GM18505 (cell line): ENCODE results near the gene CLEC16A.

Experiments used
- ATAC-seq: cut with Tn5 transposase; IDR thresholded peaks from one replicate; pipeline ENCODE4 v1.9.1; 2021; ENCODE audit not compliant: unreplicated experiment
- POLR2A ChIP-seq: IDR thresholded peaks from 4 replicates; pipeline ENCODE4 v1.6.1; 2011; ENCODE audit warnings: borderline replicate concordance; ENCODE audit not compliant: insufficient read depth, insufficient read length; ENCODE audit errors: extremely low read depth

CLEC16A gene

DNA sequence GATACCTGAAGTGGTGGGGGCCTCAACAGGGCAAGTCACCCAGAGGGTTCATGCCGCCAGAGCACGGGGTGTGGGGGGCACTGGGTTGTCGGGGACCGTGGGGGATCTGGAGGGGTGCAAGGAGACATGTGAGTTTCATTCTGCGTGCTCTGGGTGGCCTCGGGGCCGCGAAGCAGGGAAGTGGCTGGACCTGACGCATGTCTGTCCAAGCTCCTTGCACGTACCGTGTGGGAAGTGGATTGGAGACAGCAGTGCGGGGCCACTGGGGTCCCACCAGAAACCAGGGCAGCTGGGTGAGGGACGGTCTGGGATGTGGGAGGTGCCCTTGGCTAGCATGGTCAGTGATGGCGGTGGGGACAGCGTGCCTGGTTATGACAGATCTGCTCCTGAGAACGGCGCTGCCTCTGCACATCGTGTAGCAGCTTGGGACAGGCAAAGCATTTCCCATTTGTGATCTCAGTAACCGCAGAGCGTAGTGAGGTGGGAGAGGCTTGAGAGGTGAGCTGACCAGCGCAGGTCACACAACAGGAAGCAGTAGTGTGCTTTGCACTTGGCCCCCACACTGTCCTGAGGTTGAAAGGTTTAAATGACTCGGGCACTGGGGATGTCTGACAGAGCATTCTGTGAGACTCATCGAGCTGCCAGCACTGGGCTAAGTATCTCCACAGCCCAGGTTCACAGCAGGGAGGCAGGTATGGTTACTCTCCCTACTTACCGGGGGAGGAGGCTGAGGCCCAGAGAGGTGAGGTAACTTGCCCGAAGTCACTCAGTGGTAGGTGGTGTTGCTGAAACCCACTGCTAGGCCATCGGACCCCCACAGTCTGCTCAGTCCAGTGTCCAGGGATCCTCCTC is 197.3 kb downstream of the CLEC16A start:
- no peak for ATAC-seq
- TF ChIP-seq POLR2A, result no peak

DNA sequence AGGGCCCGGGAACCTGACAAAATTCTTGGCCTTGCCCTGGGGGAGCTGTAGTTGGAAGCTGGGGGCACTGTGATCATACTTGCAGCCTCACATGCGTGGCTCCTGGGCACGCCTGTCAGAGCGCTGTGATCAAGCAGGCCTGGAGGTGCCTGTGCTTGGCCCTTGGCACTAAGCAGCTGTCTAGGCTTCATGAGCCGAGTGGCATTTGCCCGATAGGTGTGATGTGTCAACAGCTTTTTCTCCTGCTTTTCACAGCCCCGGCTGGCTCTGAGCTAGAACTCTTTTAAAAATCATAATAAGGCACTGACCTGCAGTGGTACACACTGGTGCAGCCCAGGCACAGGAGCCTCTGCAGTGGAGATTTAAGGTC is 197.9 kb downstream of the CLEC16A start:
- ATAC-seq, result no peak
- TF ChIP-seq POLR2A, result no peak

DNA sequence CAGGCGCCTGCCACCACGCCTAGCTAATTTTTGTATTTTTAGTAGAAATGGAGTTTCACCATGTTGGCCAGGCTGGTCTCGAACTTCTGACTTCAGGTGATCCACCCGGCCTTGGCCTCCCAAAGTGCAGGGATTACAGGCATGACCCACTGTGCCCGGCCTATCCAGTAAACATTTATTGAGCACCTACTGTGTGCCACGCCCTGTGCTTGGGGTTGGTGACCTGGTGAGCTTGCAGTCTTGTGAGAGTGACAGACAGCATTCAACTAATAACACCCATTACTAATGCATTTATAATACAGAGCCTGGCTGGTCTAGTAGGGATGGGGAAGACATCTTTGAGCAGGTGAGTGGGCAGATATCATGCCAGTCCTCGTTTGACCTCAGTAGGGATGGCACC is 198.6 kb downstream of the CLEC16A start:
- no peak for ATAC-seq
- TF ChIP-seq POLR2A, result no peak

DNA sequence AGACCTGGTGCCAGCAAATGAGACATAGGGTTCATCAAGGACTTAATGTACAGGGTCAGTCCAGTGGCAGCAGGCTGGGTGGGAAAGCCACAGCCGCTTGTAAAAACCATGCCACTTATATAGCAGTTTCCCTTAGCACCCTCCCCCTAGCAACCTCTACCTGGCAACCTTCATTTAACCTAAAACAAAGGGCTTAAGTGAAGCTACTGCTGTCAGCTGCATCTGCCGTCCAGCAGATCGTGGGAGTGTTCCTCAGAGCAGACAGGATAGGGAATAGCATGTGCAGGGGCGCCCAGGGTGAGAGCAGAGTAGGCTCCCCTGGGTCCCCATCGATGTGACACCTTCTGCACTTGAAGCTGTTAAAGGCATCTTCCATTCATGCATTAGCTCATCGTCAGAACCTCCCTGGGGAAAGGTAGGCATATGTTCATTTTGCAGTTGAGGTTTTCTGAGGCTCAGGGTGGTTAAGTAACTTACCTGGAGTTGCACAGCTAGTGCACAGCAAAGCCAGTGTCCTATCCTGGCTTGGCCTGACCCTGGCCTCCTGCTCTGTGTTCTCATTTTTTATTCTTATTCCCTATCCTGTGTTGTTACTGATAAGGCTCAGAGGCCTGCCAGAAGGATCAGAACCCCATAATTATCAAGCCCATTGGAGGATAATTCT is 199.1 kb downstream of the CLEC16A start:
- no peak for ATAC-seq
- no peak for TF ChIP-seq POLR2A

DNA sequence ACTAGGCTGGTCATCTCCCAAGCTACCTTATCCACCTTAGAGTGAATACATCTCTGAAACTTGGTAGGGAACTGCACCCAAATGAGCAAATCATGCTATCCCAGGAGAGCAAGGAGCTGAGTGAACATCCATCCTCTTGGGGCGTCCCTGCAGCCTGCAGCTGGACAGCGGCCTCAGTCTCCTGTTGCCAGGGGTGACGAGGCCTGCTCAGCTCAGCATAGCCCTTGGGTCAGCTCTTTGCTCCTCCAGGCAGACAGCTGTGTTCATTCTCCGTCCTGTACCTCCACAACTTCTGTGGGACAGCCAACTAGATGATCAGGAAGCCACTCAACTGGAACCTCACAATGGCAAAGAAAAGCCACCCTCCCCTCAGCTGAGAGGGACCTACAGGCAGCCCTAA is 199.8 kb downstream of the CLEC16A start:
- ATAC-seq, result no peak
- no peak for TF ChIP-seq POLR2A

DNA sequence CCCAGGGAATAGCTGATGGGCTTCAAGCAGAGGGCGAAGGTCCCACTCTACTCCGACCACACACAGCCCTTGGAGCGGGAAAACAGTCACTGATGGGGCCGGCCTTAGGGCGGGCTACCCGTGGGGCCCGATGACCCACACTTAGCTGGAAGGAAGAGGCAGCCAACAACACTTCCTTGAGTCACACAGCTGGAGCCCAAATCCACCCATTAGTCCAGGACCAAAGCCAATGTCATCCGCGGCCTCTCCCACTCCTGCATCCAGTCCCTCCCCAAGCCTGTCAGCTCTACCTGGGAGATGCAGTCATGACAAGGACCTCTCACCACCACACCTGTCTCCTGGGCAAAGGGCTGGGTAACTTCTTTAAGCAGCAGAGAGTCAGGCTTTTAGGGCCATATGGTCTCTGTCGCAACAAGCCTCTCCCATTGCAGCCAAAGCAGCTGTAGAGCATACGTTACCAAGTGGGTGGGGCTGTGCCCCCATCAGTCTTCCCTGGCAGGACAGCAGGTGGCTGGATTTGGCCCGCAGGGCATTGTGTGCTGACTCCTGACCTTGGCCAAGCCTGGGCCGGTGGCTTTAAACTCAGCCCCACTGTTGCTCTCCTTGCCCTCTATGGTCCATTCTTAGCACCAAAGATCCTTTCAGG is 200.9 kb downstream of the CLEC16A start:
- no peak for TF ChIP-seq POLR2A
- no peak for ATAC-seq

DNA sequence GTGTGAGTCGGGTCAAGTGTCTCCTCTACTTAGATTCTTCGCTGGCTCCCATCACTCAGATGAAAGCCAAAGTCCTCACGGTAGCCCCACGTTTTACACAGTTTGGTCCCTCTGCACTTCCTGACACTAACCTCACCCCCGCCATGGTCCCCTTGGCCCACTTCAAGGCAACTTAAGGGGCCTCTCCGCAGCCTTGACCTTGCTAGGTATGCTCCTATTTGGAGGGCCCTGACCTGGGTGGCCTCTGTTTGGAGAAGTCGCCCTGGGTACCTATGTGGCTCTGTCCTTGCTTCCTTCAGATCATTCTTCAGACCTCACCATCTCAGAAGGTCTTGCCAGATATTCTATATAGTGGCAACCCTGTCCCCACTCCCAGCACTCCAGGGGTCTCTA is 201.5 kb downstream of the CLEC16A start:
- no peak for ATAC-seq

DNA sequence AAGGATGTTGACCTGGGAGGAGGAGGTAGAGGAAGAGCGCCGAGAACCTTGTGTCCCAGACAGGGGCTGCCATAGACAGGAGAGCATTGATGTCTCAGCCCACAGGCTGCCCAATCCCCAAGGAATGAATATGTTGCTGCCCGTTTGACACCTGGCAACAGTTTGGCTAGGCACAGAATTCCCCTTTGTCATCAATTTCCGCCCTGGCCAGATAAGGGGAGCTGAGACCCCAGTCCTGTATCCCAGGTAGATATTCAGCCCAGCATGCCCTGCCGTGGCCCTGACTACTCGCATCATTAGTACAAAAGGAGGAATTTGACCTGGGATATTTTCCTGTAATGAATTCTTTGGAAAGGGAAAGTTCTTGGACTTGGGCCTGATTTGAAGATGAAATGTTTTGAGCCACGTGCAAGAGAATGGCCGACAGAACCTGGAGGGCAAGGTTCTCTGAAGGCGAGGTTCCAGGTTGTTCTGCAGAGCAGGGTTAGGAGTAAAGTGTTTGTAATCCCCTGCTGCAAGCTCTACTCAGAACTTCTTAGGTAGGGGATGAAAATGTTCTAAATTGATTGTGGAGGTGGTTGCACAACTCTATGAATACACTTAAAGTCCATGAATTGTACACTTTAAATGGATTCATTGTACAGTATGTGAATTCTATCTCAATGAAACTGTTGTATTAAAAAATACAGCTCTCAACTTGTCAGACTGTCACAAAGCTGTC is 202.8 kb downstream of the CLEC16A start:
- no peak for TF ChIP-seq POLR2A
- no peak for ATAC-seq

More for the DNA sequence above, 201.5 kb downstream of the CLEC16A start:
- TF ChIP-seq POLR2A, result no peak

DNA sequence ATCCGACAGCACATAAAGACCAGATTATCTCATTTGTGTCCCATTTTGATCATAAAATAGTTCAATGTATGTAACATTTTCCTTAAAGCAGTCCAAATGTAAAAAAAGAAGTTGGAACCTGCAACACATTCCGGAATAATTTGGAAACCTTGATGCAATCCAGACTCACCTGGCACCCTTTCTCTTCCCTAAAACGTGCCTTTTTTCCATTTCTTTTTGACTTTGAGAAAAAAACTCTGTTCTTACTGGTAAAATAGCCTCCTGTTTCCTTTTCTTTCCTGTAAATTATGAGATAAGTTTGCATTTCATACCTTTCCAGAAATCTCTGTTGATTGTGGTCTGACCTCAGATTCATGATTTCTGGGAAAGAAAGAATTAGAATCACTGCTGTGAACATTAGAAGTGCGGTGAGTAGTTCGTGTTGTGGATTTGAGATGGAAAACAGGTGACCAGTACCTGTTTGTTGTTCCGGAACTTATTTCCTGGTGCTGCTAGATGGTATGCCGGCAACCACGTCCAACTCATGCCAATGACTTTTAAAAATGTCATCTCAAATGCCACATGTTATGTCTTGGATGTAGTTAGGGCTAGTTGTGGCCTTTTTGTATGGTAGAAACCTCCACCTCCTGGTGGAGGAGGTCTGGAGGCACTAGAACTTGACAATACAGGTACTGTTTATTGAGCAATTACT is 203.5 kb downstream of the CLEC16A start:
- TF ChIP-seq POLR2A, result no peak
- no peak for ATAC-seq

DNA sequence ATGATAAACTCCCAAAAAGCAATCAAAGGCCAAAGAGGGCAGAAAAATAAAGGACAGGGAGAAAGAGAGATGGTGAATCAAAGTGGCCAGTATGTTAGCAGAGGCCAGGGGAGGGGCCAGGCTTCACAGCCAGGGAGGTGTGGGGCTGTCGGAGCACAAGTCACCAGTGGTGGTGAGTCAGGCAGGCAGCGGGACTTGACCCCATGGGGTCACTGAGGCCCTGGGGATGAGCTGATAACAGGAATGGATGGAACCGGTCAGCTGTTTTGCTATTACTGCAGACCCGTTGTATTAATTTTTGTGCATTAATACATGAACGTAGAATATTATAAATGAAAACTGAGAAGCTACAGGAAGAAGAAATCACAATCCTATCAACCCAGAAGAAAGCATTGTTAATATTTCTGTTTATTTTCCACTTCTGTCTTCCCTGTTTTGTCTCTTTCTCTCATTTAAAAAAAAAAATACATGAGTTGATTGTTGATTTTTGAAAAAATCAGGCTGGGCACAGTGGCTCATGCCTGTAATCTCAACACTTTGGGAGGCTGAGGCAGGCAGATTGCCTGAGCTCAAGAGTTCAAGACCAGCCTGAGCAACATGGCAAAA is 204.8 kb downstream of the CLEC16A start:
- no peak for ATAC-seq
- TF ChIP-seq POLR2A, result no peak

DNA sequence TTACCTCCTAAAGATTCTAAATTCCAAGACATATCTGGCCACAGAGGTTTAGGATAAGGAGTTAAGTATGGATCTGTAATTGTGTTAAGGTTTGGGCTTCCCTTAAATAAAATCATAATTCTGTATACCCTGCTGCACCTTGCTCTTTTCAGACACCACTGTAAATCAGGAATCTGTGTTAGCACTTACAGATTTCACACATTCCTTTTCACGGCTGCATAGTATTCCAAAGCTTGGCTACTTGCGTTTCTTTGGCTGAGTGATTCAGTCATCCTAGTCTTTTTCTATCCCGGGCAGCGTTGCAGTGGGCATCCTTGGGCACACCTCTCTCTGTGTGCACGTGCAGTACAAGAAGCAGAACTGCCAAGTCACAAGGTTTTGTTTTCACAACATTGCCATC is 205.8 kb downstream of the CLEC16A start:
- TF ChIP-seq POLR2A, result no peak
- ATAC-seq, result no peak

DNA sequence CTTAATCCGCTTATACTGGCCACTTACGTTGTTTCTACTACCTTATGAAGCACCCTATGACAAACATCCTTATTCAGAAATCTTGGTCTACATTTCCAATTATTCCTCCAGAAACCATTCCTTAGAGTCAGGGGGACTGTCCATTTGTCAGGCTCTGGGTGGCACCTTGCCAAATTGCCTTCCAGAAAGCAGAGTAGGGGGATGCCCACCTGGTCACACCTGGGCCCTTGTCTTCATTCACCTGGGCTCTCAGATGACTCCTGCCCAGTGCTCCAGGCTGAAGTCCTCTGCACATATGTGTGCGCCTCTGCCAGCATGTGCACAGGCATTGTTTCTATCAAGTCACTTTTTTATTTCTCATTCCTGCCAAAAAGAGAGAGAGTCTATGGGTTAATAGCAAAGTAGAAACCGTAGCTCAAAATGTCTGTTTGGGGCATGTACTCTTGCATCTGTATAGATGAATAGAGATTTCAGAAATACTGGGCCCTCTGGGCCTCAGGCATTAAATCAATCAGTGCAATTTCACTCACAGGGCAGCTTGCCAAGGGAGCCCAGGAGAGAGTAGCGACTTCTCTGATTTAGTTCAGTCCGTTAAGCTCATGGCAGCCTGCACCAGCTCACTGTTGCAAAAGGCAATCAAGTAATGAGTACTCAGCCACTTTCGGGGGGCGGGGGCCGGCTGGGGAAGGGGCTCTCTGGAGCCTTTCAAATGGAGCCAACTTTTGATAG is 207.0 kb downstream of the CLEC16A start:
- no peak for TF ChIP-seq POLR2A
- no peak for ATAC-seq

DNA sequence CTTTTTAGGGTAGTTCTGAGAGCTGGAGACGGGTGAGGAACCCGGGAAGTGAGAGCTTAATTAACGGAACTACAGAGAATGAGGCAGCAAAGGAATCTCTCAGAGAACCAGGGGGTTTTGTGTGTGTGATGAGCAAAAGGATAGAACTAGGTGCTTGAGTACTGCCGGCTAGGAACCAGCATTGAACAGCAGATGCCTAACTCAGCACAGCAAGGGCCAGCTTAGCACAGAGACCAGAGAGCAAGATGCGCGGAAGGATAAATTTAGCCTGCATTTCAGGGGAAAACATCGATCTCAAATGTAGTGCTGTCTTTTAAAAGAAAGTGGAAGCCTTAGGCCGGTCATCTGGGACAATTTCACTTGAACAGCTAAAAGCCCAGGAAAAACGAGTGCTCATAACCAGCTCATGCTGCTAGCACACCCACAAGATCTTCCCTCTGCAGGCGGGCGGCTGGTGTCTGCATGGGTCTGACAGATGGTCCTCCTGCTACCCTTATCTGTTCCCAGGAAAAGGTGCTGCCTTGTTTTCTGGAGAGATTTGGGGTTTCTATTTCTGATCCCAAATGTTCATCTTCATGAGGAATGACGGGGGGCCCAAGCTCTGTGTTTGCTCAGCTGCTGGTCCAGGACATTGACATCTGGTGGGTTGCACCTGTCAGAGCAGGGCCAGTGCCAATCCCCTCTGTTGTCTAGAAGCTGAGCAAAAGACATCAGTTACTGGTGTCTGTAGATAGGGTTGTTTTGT is 207.7 kb downstream of the CLEC16A start:
- no peak for ATAC-seq
- no peak for TF ChIP-seq POLR2A
